PFSK-1 (cell line): Measurements from ENCODE around the gene WNT2B.

Experiments used
- FOXP2 ChIP-seq: optimal IDR thresholded peaks from 2 replicates; pipeline ENCODE3; 2011; ENCODE audit warnings: borderline replicate concordance, control low read depth, inconsistent platforms; ENCODE audit not compliant: insufficient read depth; ENCODE audit errors: extremely low read length, extremely low read depth
- POLR2AphosphoS5 ChIP-seq: IDR thresholded peaks from 2 replicates; pipeline ENCODE4 v1.6.1; 2012; ENCODE audit warnings: low read depth, mild to moderate bottlenecking, control low read depth, low read length, moderate library complexity
- REST ChIP-seq, 2 experiments: IDR thresholded peaks; 2 replicates each; pipeline versions ENCODE4 v1.6.1 to v1.8.0; 2011 to 2012; ENCODE audit warnings: low read depth in 2 of 2, low read length in 2 of 2, control low read depth in 1 of 2, inconsistent platforms in 1 of 2, mild to moderate bottlenecking in 1 of 2, moderate library complexity in 1 of 2; ENCODE audit not compliant: insufficient read depth in 1 of 2
- SIN3A ChIP-seq: IDR thresholded peaks from 2 replicates; pipeline ENCODE4 v1.6.1; 2012; ENCODE audit warnings: mild to moderate bottlenecking, low read length, moderate library complexity, borderline replicate concordance; ENCODE audit not compliant: insufficient read depth
- TAF1 ChIP-seq: IDR thresholded peaks from 2 replicates; pipeline ENCODE4 v1.6.1; 2012; ENCODE audit warnings: low read length, control low read depth, borderline replicate concordance; ENCODE audit not compliant: insufficient read depth

The WNT2B gene

GRCh38 chr1:112507921-112508277 is 866 bp upstream of the WNT2B start:
- no peak for TF ChIP-seq FOXP2
- TF ChIP-seq SIN3A: no peak
- TF ChIP-seq REST (IDR thresholded peaks at IDR 0.05; ENCODE audit: insufficient read depth in 1 of 2, low read depth in 2 of 2, low read length in 2 of 2): no peak
- no peak for TF ChIP-seq POLR2AphosphoS5
- TF ChIP-seq TAF1: no peak

- TF ChIP-seq TAF1: no peak
- TF ChIP-seq FOXP2: no peak
- TF ChIP-seq SIN3A: no peak
- TF ChIP-seq POLR2AphosphoS5: no peak
- no peak for TF ChIP-seq REST (IDR thresholded peaks at IDR 0.05; ENCODE audit: insufficient read depth in 1 of 2, low read depth in 2 of 2, low read length in 2 of 2)
Observed at GRCh38 chr1:112509005-112509659, 367 bp downstream of the WNT2B start.

- no peak for TF ChIP-seq POLR2AphosphoS5
- no peak for TF ChIP-seq FOXP2
- TF ChIP-seq TAF1: no peak
- no peak for TF ChIP-seq REST (IDR thresholded peaks at IDR 0.05; ENCODE audit: insufficient read depth in 1 of 2, low read depth in 2 of 2, low read length in 2 of 2)
- no peak for TF ChIP-seq SIN3A
Observed at GRCh38 chr1:112509660-112510178, 954 bp downstream of the WNT2B start.

DNA sequence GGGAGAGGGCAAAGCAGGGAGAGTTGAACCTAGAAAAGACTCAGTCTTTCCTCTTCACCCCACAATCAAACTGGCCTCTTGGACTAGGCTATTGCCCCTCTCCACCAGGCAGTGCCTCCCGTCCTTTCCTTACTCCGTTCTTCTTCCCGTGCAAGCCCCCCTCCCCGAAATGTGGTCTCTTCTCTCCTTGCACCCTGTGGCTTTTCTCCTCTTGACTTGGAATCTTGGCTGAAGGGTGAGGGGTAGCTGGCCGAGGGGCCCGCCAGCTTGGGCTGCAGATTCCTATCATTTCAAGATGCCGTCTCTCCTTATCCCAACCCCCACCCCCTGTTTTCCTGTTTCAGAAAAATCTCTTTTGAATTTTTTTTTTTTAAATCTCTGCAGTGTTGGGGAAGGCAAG is 1.6 kb downstream of the WNT2B start:
- TF ChIP-seq REST (IDR thresholded peaks at IDR 0.05; ENCODE audit: insufficient read depth in 1 of 2, low read depth in 2 of 2, low read length in 2 of 2): no peak
- TF ChIP-seq FOXP2: no peak
- no peak for TF ChIP-seq POLR2AphosphoS5
- TF ChIP-seq TAF1: no peak
- no peak for TF ChIP-seq SIN3A

- TF ChIP-seq FOXP2 (no peak), POLR2AphosphoS5 (no peak), SIN3A (no peak), TAF1 (no peak), REST (IDR thresholded peaks at IDR 0.05; ENCODE audit: insufficient read depth in 1 of 2, low read depth in 2 of 2, low read length in 2 of 2) (no peak)
Observed at GRCh38 chr1:112511897-112512296, 3.1 kb downstream of the WNT2B start.
